Skeletal muscle cell (primary cell): Measurements from ENCODE around the gene SYNPR.
"Not testable (repeated sequence)": the region's sequence is repeated elsewhere in the genome, so short reads cannot be mapped to it uniquely, and the experiment has no call there.

ENCODE experiments used
- DNase-seq: peaks from one replicate; pipeline ENCODE4 v3.0.0-alpha.2; 2010; ENCODE audit warnings: low read depth
- H3K4me3 ChIP-seq: 2 replicates; pipeline ENCODE4 v1.5.1; 2011; ENCODE audit warnings: low read depth, mild to moderate bottlenecking, control low read depth, low read length, moderate library complexity

SYNPR gene

DNA sequence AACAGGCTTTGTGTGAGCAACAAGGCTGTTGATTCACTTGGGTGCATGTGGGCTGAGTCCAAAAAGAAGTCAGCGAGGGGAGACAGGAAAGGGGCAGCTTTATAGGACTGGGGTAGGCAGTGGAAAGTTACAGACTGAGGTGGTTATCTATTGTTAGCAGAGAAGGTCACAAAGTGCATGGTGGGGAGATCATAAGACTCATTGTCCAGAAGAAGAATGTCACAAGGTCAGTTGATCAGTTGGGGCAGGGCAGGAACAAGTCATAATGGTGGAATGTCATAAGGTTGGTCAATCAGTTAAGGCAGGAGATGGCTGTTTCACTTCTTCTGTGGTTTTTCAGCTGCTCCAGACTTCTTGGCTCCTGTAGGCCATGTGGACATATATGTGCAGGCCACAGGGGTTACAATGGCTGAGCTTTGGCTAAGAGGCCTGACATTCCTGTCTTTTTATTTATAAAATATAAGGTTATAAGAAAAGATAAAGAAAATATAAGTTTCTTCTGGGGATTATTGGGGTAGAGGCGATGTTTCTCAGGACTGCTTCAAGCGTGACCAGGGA is 304.9 kb downstream of the SYNPR start:
- DNase-seq = no peak
- no peak overlapping the region for H3K4me3 ChIP-seq

DNA sequence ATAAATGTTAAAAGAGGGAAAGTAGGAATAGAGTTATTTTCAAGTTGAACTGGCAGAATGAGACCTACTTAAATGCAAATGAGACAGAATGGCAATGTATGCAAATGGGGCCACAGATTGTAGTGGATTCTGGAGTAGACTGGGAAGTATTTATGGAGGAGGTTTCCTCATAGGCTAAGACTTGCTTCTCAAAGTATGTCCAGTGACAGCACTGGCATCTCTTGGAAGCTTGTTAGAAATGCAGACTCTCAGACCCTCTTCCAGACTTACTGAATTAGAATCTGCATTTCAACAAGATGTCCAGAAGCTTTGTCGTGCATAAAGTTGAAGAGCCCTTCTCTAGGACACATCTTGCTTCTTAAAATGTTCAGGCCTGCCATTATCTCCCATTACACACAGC is 306.6 kb downstream of the SYNPR start:
- no peak overlapping the region for H3K4me3 ChIP-seq
- no peak for DNase-seq

DNA sequence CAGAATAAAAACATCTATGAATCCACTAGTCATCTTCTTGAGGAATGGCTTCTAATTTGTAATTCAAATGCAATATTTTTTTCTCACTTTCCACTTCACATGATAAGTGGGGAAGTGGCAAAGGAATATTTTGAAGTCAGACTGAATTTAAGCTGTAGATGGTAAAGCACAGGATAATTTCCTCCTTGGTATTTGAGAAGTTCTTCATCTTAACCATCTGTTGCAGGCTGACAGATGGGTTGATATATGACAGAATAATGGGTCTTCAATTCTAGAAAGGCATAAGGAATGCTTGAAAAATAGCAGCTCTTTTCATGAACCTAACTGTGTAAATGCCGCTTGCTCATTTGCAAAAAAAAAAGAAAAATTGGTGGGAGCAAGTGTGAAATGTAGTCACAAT is 307.8 kb downstream of the SYNPR start:
- H3K4me3 ChIP-seq = no peak overlapping the region
- DNase-seq = no peak

DNA sequence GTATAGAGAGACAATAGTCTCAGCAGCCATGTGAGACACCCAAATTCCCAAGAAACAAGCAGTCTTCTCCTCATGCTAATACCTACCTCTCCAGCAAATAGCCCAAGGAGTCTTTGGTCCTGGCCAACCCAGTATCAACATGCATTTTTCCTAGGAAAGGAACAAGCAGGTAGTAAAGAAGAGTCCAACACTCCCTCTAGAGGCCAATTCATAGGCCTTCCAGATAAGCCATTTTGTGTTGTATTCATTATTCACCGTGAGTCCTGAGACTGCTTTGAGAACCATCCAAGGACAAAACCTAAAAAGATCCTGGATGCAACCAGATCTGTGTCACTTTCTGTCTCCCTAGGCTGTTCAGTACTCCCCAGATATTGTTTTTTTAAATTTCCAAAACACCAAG is 310.8 kb downstream of the SYNPR start:
- no peak overlapping the region for H3K4me3 ChIP-seq
- DNase-seq = no peak

DNA sequence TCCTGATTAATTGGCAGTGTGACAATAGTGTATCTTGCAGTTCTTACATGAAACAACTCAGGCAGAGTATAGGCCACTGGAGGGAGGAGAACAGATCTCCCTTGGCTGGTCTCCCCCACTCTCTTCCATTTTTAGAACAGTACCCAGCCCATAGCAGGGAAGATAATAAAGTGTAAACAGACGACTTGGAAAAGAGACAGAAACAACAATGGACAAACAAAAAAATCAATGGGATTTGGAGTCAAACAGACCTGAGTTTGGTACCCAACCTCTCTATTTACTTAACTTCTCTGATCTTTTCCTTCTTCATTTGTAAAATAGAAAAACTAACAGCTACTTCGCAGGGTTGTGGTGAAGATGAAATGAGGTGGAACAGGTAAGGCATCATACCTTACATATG is 315.7 kb downstream of the SYNPR start:
- H3K4me3 ChIP-seq = no peak overlapping the region
- DNase-seq = no peak

DNA sequence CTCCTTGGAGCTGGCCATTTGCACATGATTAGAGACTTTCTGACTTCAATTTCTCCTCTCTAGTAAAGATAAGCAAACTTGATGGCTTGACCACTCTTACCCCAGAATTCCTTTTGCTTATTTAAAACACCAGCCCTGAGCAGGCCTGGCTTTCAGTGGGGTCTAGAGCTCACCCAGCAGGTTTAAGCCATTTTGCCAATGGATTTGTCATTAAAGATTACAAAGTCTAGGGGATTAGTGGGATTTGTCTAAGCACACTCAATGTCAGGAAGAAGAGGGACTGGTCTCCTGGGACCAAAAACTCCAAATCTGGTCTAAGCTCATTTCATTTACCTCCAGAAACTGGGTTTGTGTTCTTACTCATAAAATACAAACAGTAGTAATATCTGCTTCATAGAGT is 317.1 kb downstream of the SYNPR start:
- no peak for DNase-seq
- H3K4me3 ChIP-seq = no peak overlapping the region

DNA sequence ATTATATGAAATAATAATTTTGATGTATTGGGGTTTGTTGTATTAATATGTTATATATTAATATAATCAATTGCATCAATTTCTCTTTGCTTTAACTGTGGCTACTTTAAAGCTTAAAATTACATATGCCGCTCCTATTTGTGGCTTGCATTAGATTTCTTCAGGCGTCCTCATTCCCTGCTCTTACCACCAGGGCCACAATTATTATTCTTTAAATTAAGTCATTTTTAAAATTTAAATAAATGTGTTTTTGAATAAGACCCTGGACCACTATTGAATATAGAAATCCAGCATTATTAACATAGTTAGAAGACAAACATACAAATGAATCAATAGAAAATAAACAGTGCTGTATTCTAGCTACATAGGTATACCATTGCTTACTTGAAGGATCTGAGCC is 318.9 kb downstream of the SYNPR start:
- no peak overlapping the region for H3K4me3 ChIP-seq
- no peak for DNase-seq

DNA sequence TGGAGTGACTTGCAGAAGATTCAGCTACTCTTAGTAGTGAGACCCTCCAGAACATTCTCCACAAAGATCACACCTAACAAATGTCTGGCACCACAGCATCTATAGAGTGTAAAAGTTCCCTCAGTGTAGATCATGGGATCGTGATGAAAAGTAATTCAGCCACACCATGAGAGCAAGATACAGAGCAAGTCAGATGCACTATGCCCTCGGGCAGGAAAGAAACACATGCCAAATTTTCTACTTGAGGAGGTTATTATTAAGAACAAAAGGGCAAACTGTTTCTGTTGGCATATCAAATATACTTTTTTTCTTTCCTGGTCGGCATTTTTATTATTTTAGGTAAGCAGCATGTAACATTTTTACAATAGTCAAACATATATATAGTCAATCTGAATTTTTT is 329.6 kb downstream of the SYNPR start:
- no peak for DNase-seq
- no peak overlapping the region for H3K4me3 ChIP-seq

DNA sequence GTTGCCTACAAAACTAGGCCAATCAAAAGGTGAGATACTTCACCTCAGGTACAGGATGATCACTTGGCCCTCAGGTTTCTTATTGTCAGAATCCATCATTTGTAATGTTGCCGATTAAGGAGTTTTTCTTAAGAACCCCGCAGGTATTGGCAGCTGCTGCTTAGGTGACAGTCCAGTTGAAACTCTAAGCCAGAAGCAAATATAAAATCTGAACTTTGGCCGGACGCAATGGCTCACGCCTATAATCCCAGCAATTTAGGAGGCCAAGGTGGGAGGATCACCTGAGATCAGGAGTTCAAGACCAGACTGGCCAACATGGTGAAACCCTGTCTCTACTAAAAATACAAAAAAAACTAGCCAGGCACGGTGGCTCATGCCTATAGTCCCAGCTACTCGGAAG is 331.3 kb downstream of the SYNPR start:
- DNase-seq = no peak
- H3K4me3 ChIP-seq = no peak overlapping the region

DNA sequence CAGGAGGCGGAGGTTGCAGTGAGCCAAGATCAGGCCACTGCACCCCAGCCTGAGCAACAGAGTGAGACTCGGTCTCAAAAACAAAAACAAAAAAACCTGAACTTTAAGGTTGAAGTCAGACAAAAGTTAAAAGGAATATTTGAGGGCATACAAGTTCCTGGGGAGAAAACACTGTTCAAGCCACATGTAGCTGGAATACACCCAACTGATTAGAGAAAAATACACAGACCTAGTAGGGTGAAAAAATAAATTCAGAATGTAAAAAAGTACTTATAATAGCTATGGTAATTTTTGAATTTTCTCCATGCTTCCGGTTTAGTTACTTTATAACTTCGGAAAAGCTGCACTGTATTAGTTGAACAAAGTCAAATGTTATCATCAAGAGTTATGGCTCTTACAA is 331.7 kb downstream of the SYNPR start:
- DNase-seq = no peak
- H3K4me3 ChIP-seq = no peak overlapping the region

DNA sequence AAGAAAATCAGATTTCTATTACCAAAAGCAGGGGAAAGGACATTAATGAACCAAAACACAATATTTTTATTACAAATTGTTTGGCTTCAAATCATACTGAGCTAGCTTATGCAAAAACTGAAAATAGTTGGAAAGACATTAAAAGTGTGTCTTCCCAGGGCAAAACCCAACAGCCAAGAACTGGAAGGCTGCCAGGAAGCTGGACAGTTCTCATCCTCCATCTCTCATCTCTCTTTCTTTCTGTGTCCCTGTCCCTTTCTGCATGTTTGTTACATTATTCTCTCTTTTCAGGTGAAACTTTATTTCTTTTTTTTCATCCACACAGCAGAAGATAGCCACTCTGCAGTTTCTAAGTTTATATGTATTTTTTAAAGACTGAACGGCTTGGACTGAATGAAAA is 333.3 kb downstream of the SYNPR start:
- no peak for DNase-seq
- H3K4me3 ChIP-seq = no peak overlapping the region

DNA sequence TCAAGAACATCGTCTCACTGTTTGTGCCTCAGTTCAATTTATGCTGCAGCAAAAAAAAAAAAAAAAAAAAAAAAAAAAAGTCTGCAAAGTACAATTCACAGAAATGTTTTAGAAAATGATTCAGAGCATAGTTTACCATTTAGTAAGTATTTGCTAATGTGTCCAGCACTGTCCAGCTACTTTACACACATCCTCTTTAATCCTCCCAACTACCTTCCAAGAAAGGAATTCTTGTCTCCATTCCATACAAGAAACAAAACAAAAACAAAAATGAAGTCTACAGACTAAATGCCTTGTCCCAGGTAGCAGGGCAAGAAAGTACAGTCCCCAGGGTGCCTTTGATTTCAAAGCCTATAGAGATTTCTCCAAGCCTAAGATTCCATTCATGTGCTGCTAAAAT is 335.5 kb downstream of the SYNPR start:
- no peak overlapping the region for H3K4me3 ChIP-seq
- DNase-seq = peak; percentile 6

DNA sequence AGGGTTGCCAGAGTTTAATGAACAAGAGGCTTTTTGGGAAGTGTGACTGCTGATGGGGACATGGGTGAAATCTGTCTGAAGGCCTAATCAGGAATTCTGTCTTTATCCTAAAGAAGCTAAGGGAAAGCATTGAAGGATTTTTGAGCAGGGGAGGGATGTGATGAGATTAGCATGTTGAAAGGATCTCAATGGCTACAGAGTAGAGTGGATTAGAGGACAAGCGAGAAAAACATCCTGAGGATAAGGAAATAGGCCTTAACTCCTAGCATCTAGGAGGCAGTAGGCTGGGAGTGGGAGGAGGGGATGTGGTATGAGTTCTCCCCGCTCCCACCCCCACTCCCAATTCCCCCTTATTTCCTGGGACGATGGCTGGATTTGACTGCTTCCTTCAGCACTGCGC is 339.3 kb downstream of the SYNPR start:
- DNase-seq = no peak
- no peak overlapping the region for H3K4me3 ChIP-seq

DNA sequence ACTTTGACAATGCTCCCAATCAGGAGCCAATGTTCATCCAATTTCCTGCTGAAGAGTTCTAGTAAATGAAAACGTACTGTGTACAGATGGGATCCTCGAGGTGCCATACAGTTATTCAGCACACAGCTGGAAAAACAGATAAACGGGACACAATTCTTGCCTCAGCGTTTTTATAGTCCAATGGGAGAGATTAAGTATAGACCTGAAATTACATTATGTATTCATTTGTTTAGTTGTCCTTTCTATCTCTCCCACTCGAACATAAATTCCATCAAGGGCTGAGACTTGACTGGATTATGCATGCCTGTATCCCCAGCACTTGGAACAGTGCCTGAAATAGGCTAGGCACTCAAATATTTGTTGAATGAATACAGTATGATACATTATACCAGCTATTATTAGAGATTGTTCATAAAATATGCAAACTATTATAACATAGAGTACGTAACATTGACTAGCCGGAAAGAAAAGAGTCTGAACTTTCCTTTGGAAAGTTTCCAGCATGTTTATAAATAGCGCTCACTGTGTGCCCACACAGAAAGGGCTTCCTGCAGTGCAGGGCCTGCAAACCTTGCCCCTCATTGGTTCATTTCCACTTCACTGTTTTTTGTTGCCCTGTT is 346.9 kb downstream of the SYNPR start:
- no peak overlapping the region for H3K4me3 ChIP-seq
- peak; percentile 68 for DNase-seq

DNA sequence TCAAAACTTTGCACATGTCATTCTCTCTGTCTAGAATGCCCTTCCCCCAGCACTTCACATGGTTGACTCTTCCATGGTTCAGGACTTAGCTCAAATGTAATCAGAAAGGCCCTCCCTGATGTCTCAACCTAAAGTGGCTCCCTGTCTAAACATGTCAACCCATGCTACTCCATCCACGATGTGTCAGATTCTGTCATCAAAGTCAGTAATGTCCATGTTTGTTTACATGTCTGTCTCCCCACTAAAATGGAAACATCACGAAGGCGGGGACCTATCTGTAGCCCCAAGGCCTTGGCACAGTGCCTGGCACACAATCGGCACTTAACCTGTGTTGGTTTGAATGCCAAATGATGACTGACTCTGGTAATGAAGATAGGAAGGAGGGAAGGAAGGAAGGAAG is 353.6 kb downstream of the SYNPR start:
- DNase-seq = no peak
- H3K4me3 ChIP-seq = no peak overlapping the region

DNA sequence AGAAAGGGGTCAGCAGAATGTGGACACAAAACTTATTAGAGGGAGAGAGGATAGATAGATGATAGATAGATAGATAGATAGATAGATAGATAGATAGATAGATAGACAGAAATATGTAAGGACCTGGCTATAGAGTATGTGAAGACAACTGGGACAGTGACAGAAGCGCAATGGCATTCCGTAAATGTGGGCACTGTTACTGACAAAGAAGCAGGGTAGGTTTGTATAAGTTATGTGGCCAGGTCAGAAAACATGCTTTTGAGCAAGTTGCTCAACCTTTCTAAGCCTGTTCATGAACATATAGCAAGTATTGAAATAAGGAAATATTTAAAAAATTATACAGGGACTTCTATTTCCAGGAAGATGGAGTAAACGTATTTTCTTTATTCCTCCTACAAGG is 357.1 kb downstream of the SYNPR start:
- no peak overlapping the region for H3K4me3 ChIP-seq
- no peak for DNase-seq

DNA sequence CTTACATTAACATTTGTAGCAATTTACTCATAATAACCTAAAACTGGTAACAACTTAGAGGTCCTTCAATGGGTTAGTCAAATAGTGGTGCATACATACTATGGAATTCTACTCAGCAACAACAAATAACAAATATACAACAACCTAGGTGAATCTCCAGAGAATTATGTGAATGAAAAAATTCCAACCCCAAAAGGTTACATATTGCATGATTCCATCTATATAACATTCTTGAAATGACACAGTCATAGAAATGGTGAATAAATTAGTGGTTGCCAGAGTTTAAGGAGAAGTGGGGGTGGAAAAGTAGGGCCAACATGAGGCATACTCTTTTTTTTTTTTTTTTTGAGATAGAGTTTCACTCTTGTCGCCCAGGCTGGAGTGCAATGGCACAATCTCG is 361.7 kb downstream of the SYNPR start:
- no peak for DNase-seq
- H3K4me3 ChIP-seq = no peak overlapping the region

DNA sequence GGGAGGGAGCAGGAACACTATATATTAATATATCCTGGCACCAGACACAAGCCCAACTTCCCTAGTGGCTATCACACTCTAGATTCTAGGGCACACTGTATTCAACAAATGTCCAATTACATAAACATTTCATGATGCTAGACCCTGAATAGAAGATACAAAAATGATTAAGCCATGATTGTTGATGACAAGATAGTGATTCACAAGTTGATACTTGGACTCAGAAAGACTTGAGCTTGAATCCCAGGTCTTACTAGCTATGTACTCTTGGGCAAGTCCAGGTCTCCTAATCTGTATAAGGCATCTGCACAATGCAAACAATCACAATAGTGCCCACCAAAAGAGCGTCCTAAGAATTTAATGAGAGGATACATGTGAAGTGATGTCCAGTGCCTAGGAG is 364.4 kb downstream of the SYNPR start:
- no peak overlapping the region for H3K4me3 ChIP-seq
- no peak for DNase-seq

DNA sequence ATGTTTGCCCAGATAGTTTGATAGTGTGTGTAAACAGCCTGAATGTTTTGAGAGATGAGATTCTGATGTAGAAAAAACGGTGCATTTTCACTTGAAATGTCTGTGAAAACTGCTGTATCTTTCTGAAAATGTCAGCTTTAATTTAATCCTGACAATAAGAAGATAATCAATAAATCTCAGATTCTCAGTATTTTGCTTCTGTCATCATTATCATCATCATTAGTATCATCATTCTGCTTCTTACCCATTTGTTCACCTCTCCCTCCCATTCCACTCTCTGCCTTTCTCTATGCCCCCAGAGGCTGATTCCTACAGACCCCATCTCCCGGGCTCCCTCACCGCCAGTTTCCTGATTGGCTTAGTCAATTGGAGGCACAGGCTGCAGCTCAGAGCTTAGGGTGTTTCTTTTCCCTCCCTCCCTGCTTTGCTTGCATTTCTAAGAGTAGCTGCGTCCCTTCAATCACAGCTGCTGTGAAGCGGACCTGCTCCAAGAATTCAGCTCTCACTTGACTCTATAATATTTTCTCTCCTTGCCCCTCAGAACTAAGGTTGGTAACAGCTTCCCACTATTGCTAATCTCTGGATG is 366.2 kb downstream of the SYNPR start:
- no peak overlapping the region for H3K4me3 ChIP-seq
- DNase-seq = no peak

DNA sequence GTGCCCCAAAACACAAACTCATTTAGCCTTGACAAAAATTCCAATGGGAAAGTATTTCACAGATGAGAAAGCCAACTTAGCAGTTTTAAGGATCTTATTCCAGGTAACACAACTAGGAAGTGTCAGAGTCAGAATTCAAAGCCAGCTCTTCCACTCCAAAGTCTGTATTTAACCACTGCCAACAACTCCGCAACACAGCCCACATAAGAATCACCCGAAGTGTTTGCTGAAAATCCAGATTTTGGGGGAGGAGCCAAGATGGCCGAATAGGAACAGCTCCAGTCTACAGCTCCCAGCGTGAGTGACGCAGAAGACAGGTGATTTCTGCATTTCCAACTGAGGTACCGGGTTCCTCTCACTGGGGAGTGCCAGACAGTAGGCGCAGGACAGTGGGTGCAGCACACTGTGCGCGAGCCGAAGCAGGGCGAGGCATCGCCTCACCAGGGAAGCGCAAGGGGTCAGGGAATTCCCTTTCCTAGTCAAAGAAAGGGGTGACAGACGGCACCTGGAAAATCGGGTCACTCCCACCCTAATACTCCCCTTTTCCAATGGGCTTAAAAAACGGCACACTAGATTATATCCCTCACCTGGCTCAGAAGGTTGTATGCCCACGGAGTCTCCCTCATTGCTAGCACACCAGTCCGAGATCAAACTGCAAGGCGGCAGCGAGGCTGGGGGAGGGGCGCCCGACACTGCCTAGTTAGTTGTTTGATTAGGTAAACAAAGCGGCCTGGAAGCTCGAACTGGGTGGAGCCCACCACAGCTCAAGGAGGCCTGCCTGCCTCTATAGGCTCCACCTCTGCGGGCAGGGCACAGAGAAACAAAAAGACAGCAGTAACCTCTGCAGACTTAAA is 367.0 kb downstream of the SYNPR start:
- H3K4me3 ChIP-seq, DNase-seq: not testable (repeated sequence)
